HEK293 (cell line): ENCODE results near the gene ZDHHC24.

Source experiments
- CTCF ChIA-PET: fragments of 350-600 bp; formaldehyde crosslinking; extraction: SDS; loops from one replicate; lab custom pipeline; 2021; ENCODE audit warnings: antibody characterized with exemption; lab: Yijun Ruan, JAX
- POLR2A ChIA-PET: fragments of 300-600 bp; formaldehyde crosslinking; extraction: SDS; loops from one replicate; lab custom pipeline; 2020; ENCODE audit warnings: antibody characterized with exemption, inconsistent platforms; lab: Yijun Ruan, JAX
- H3K27ac ChIP-seq: fragments of 200-500 bp; sonication (Bioruptor generic); 2 replicates; pipeline ENCODE4 v1.5.1; 2014; ENCODE audit warnings: low read depth, low read length, control low read depth, inconsistent platforms; ENCODE audit errors: extremely low read depth
- H3K36me3 ChIP-seq, 2 experiments: fragments of 200-500 bp in 1 of 2; sonication (Bioruptor generic) in 1 of 2; 1 replicate in 1 of 2; 2 replicates in 1 of 2; pipeline ENCODE4 v1.5.1; 2014 to 2017; ENCODE audit warnings: inconsistent platforms in 2 of 2, low read length in 2 of 2; ENCODE audit not compliant: control insufficient read depth in 2 of 2, insufficient read depth in 1 of 2
- H3K4me1 ChIP-seq: fragments of 200-500 bp; sonication (Bioruptor generic); 2 replicates; pipeline ENCODE4 v1.5.1; 2014; ENCODE audit warnings: mild to moderate bottlenecking, low read length, inconsistent platforms; ENCODE audit not compliant: control insufficient read depth, insufficient read depth
- H3K4me3 ChIP-seq: 2 replicates; pipeline ENCODE4 v1.5.1; 2011; ENCODE audit warnings: low read depth, mild to moderate bottlenecking, control low read depth, low read length, moderate library complexity
- H3K9me3 ChIP-seq: fragments of 200-500 bp; sonication (Bioruptor generic); 2 replicates; pipeline ENCODE4 v1.5.1; 2014; ENCODE audit warnings: low read depth, low read length, inconsistent platforms; ENCODE audit not compliant: control insufficient read depth, insufficient read depth
- GLIS2 ChIP-seq: fragments of 450-650 bp; formaldehyde crosslinking; IDR thresholded peaks from 2 replicates; pipeline ENCODE4 v1.5.1; 2016; ENCODE audit warnings: missing biosample characterization, missing genetic modification characterization
- KLF16 ChIP-seq: fragments of 450-650 bp; formaldehyde crosslinking; IDR thresholded peaks from 2 replicates; pipeline ENCODE4 v1.5.1; 2017; ENCODE audit warnings: missing biosample characterization, missing genetic modification characterization
- MEIS1 ChIP-seq: sonication (generic); formaldehyde crosslinking; IDR thresholded peaks from 2 replicates; pipeline ENCODE4 v1.8.1; 2022; ENCODE audit warnings: missing genetic modification reagents, mild to moderate bottlenecking, borderline replicate concordance
- OVOL3 ChIP-seq: fragments of 450-650 bp; formaldehyde crosslinking; IDR thresholded peaks from 2 replicates; pipeline ENCODE4 v1.5.1; 2016; ENCODE audit warnings: missing biosample characterization, missing genetic modification characterization
- SALL2 ChIP-seq: fragments of 450-650 bp; formaldehyde crosslinking; IDR thresholded peaks from 2 replicates; pipeline ENCODE4 v1.5.0; 2017; ENCODE audit warnings: missing biosample characterization, mild to moderate bottlenecking, missing genetic modification characterization, borderline replicate concordance
- SP2 ChIP-seq: fragments of 450-650 bp; formaldehyde crosslinking; IDR thresholded peaks from 2 replicates; pipeline ENCODE4 v1.5.1; 2016; ENCODE audit warnings: missing biosample characterization, missing genetic modification characterization
- WT1 ChIP-seq: fragments of 450-650 bp; formaldehyde crosslinking; IDR thresholded peaks from 2 replicates; pipeline ENCODE4 v1.5.1; 2016; ENCODE audit warnings: missing biosample characterization, missing genetic modification characterization
- ZBTB48 ChIP-seq: fragments of 450-650 bp; formaldehyde crosslinking; IDR thresholded peaks from 2 replicates; pipeline ENCODE4 v1.5.1; 2016; ENCODE audit warnings: missing biosample characterization, missing genetic modification characterization
- ZIC2 ChIP-seq: fragments of 450-650 bp; formaldehyde crosslinking; IDR thresholded peaks from 2 replicates; pipeline ENCODE4 v1.5.1; 2016; ENCODE audit warnings: missing biosample characterization, missing genetic modification characterization
- ZNF24 ChIP-seq: fragments of 450-650 bp; formaldehyde crosslinking; IDR thresholded peaks from 2 replicates; pipeline ENCODE4 v1.5.1; 2016; ENCODE audit warnings: missing biosample characterization, missing genetic modification characterization
- ZNF266 ChIP-seq: fragments of 450-650 bp; formaldehyde crosslinking; IDR thresholded peaks from 2 replicates; pipeline ENCODE4 v1.5.1; 2016; ENCODE audit warnings: missing biosample characterization, missing genetic modification characterization, low read depth
- ZNF335 ChIP-seq: fragments of 450-650 bp; formaldehyde crosslinking; conservative IDR thresholded peaks from 2 replicates; pipeline ENCODE4 v1.5.1; 2016; ENCODE audit warnings: missing biosample characterization, missing genetic modification characterization
- ZNF677 ChIP-seq: fragments of 450-650 bp; IDR thresholded peaks from 2 replicates; pipeline ENCODE4 v1.5.0; 2018; ENCODE audit warnings: missing biosample characterization, mild to moderate bottlenecking, missing genetic modification characterization, moderate library complexity
- TF ChIP-seq, protein P1 (sequence below): fragments of 450-650 bp; formaldehyde crosslinking; IDR thresholded peaks from 2 replicates; pipeline ENCODE4; 2016; ENCODE audit warnings: missing biosample characterization, missing genetic modification characterization
- TF ChIP-seq, protein P2 (sequence below): fragments of 450-650 bp; formaldehyde crosslinking; IDR thresholded peaks from 2 replicates; pipeline ENCODE4 v1.5.1; 2016; ENCODE audit warnings: missing biosample characterization, missing genetic modification characterization
- TF ChIP-seq, protein P3 (sequence below): fragments of 450-650 bp; formaldehyde crosslinking; IDR thresholded peaks from 2 replicates; pipeline ENCODE4 v1.5.1; 2016; ENCODE audit warnings: missing biosample characterization, missing genetic modification characterization
- TF ChIP-seq, protein P4 (sequence below): fragments of 450-650 bp; formaldehyde crosslinking; IDR thresholded peaks from 2 replicates; pipeline ENCODE4 v1.5.1; 2016; ENCODE audit warnings: missing biosample characterization, missing genetic modification characterization
- TF ChIP-seq, protein P5 (sequence below): fragments of 450-650 bp; formaldehyde crosslinking; IDR thresholded peaks from 2 replicates; pipeline ENCODE4 v1.5.1; 2016; ENCODE audit warnings: missing biosample characterization, missing genetic modification characterization, low read depth
- TF ChIP-seq, protein P6 (sequence below): fragments of 450-650 bp; formaldehyde crosslinking; IDR thresholded peaks from 2 replicates; pipeline ENCODE4 v1.5.1; 2016; ENCODE audit warnings: missing biosample characterization, missing genetic modification characterization, borderline replicate concordance
- TF ChIP-seq, protein P7 (sequence below): fragments of 450-650 bp; formaldehyde crosslinking; IDR thresholded peaks from 2 replicates; pipeline ENCODE4 v1.5.1; 2016; ENCODE audit warnings: missing biosample characterization, missing genetic modification characterization

ZDHHC24 gene

DNA sequence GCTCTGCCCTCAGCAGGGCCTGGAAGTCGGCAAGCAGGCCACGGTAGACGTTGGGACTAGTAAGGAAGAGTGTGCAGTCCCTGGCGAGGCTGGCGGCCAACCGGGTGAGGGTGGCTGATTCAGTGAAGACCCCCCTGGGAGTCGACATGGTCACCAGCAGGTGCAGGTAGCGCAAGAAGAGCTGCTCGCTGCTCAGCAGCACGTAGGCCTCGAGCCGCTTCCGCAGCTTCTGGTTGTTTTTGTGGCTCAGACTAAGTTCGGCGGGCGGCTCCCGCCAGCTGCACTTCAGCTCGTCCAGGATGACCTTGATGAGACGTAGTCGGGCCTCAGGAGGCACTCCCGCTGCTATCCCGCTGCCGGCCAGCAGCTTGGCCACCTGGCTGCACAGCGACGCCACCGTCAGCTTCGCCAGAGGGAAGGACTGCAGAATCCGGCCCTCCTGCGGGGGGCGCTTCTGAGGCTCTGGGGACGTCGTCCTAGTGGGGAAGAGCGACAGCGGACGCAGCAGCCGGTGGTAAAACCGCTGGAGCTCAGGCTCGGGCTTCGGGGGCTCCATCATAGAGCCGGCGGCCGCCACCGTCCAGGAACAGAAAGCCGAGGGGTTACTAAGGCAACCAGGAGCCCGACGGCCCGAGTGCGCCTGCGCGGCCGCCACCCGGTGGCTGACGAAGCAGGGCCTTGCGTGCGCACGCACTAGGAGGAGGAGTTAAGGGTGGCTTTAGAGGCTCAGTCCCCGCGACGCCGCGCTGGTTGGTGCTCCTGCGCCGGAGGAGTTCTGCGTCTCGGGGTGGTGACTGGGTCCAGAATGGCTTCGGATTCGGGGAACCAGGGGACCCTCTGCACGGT lies 46.8 kb upstream of the ZDHHC24 start, which contains the start of the genes CCDC87 and CCS (continued):
- TF ChIP-seq SALL2 (tag by site-specific recombination) (no peak), ZNF266 (tag by site-specific recombination) (no peak), GLIS2 (tag by site-specific recombination) (no peak; the same call in 1 of the 2 replicates), KLF16 (no peak), ZBTB48 (no peak), OVOL3 (tag by site-specific recombination) (no peak), ZNF335 (tag by site-specific recombination) (peak; percentile 69), ZNF24 (no peak)
- TF ChIP-seq, protein P1, sequence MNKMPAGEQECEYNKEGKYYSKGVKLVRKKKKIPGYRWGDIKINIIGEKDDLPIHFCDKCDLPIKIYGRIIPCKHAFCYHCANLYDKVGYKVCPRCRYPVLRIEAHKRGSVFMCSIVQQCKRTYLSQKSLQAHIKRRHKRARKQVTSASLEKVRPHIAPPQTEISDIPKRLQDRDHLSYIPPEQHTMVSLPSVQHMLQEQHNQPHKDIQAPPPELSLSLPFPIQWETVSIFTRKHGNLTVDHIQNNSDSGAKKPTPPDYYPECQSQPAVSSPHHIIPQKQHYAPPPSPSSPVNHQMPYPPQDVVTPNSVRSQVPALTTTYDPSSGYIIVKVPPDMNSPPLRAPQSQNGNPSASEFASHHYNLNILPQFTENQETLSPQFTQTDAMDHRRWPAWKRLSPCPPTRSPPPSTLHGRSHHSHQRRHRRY (tag by site-specific recombination): no peak
- TF ChIP-seq, protein P2, sequence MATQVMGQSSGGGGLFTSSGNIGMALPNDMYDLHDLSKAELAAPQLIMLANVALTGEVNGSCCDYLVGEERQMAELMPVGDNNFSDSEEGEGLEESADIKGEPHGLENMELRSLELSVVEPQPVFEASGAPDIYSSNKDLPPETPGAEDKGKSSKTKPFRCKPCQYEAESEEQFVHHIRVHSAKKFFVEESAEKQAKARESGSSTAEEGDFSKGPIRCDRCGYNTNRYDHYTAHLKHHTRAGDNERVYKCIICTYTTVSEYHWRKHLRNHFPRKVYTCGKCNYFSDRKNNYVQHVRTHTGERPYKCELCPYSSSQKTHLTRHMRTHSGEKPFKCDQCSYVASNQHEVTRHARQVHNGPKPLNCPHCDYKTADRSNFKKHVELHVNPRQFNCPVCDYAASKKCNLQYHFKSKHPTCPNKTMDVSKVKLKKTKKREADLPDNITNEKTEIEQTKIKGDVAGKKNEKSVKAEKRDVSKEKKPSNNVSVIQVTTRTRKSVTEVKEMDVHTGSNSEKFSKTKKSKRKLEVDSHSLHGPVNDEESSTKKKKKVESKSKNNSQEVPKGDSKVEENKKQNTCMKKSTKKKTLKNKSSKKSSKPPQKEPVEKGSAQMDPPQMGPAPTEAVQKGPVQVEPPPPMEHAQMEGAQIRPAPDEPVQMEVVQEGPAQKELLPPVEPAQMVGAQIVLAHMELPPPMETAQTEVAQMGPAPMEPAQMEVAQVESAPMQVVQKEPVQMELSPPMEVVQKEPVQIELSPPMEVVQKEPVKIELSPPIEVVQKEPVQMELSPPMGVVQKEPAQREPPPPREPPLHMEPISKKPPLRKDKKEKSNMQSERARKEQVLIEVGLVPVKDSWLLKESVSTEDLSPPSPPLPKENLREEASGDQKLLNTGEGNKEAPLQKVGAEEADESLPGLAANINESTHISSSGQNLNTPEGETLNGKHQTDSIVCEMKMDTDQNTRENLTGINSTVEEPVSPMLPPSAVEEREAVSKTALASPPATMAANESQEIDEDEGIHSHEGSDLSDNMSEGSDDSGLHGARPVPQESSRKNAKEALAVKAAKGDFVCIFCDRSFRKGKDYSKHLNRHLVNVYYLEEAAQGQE: 0 out of 2 replicates have a peak, but pooled peaks have one; percentile 9
- TF ChIP-seq, protein P3, sequence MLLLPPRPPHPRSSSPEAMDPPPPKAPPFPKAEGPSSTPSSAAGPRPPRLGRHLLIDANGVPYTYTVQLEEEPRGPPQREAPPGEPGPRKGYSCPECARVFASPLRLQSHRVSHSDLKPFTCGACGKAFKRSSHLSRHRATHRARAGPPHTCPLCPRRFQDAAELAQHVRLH (tag by site-specific recombination): no peak
- TF ChIP-seq, protein P4, sequence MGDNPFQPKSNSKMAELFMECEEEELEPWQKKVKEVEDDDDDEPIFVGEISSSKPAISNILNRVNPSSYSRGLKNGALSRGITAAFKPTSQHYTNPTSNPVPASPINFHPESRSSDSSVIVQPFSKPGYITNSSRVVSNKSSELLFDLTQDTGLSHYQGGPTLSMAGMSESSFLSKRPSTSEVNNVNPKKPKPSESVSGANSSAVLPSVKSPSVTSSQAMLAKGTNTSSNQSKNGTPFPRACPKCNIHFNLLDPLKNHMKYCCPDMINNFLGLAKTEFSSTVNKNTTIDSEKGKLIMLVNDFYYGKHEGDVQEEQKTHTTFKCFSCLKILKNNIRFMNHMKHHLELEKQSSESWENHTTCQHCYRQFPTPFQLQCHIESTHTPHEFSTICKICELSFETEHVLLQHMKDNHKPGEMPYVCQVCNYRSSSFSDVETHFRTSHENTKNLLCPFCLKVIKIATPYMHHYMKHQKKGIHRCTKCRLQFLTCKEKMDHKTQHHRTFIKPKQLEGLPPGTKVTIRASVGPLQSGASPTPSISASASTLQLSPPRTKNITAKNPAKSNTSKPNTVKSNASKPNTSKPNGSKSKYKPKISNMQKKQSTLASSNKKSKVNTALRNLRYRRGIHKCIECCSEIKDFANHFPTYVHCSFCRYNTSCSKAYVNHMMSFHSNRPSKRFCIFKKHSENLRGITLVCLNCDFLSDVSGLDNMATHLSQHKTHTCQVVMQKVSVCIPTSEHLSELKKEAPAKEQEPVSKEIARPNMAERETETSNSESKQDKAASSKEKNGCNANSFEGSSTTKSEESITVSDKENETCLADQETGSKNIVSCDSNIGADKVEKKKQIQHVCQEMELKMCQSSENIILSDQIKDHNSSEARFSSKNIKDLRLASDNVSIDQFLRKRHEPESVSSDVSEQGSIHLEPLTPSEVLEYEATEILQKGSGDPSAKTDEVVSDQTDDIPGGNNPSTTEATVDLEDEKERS: no peak
- TF ChIP-seq, all 188 proteins: peak for 21

DNA sequence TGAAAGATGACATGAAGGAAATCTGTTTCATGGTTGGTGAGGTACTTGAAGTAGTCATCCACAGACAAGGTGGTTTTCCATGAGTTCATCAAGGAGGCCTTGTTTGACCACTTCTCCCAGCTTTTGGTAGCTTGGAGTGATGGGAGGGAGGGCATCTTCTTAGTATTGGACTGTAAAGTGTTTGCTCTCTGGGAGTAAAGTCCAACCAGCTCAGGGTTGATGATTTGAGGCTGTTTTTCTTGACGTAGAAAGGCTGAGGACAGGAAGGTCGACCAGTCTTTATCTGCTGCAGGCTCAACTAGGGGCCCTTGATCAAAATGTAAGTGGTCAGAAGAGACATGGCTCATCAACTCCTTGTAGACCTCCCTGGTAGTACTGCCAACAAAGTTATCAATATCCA lies 45.3 kb upstream of the ZDHHC24 start:
- ChIA-PET CTCF (interaction anchor here (1.8 to 4.5 kb wide), 2 partner anchors 11 to 243 kb away, joined by 4 to 49 read pairs; no protein-coding TSS in a partner anchor), POLR2A (interaction anchor here (3.2 kb wide), 1 partner anchor 26 kb away, joined by 28 read pairs; the partner anchor contains the start of gene RBM14)
- H3K4me1 ChIP-seq: no peaks in the 10 kb centered on the region
- peaks cover 0 to 8% of the 10 kb centered on the region in 2 experiments; a peak in 2 of 3 replicates for H3K36me3 ChIP-seq
- H3K27ac ChIP-seq: no peak overlapping the region
- H3K9me3 ChIP-seq: no peaks in the 10 kb centered on the region
- H3K4me3 ChIP-seq: no peak overlapping the region
- TF ChIP-seq, protein P5, sequence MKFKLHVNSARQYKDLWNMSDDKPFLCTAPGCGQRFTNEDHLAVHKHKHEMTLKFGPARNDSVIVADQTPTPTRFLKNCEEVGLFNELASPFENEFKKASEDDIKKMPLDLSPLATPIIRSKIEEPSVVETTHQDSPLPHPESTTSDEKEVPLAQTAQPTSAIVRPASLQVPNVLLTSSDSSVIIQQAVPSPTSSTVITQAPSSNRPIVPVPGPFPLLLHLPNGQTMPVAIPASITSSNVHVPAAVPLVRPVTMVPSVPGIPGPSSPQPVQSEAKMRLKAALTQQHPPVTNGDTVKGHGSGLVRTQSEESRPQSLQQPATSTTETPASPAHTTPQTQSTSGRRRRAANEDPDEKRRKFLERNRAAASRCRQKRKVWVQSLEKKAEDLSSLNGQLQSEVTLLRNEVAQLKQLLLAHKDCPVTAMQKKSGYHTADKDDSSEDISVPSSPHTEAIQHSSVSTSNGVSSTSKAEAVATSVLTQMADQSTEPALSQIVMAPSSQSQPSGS: no peak
- TF ChIP-seq ZIC2 (tag by site-specific recombination): no peak
- TF ChIP-seq ZNF677 (tag by site-specific recombination): no peak
- TF ChIP-seq, protein P6, sequence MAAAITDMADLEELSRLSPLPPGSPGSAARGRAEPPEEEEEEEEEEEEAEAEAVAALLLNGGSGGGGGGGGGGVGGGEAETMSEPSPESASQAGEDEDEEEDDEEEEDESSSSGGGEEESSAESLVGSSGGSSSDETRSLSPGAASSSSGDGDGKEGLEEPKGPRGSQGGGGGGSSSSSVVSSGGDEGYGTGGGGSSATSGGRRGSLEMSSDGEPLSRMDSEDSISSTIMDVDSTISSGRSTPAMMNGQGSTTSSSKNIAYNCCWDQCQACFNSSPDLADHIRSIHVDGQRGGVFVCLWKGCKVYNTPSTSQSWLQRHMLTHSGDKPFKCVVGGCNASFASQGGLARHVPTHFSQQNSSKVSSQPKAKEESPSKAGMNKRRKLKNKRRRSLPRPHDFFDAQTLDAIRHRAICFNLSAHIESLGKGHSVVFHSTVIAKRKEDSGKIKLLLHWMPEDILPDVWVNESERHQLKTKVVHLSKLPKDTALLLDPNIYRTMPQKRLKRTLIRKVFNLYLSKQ (tag by site-specific recombination): no peak
- TF ChIP-seq SALL2 (tag by site-specific recombination): no peak
- no peak for TF ChIP-seq SP2 (tag by site-specific recombination)
- TF ChIP-seq, protein P7, sequence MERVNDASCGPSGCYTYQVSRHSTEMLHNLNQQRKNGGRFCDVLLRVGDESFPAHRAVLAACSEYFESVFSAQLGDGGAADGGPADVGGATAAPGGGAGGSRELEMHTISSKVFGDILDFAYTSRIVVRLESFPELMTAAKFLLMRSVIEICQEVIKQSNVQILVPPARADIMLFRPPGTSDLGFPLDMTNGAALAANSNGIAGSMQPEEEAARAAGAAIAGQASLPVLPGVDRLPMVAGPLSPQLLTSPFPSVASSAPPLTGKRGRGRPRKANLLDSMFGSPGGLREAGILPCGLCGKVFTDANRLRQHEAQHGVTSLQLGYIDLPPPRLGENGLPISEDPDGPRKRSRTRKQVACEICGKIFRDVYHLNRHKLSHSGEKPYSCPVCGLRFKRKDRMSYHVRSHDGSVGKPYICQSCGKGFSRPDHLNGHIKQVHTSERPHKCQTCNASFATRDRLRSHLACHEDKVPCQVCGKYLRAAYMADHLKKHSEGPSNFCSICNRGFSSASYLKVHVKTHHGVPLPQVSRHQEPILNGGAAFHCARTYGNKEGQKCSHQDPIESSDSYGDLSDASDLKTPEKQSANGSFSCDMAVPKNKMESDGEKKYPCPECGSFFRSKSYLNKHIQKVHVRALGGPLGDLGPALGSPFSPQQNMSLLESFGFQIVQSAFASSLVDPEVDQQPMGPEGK (tag by site-specific recombination): no peak
- no peak for TF ChIP-seq MEIS1 (CRISPR knock-in tag)
- TF ChIP-seq WT1 (tag by site-specific recombination): no peak
